GM23338 (cell line): ENCODE measurements around the gene CUEDC1. TPM values are rescaled to one million over a fixed set of nuclear protein-coding genes. Genes with fewer than 3 reads are reported as not detected.

ENCODE experiments used
- ATAC-seq: fragments of 200-7000 bp; cut with Tn5 transposase; 3 replicates; pipeline ENCODE4 v1.9.1; 2020
- DNase-seq: peaks from one replicate; pipeline ENCODE4 v3.0.0-alpha.2; 2015; ENCODE audit warnings: low spot score
- H2AFZ ChIP-seq: fragments of 200-600 bp; sonication (generic); 2 replicates; pipeline ENCODE4 v1.8.0; 2016; ENCODE audit warnings: antibody characterized with exemption, mild to moderate bottlenecking, moderate library complexity
- H3F3A ChIP-seq: fragments of 200-600 bp; sonication (generic); replicated peaks from 2 replicates; pipeline ENCODE4 v1.8.0; 2017; ENCODE audit warnings: antibody characterized with exemption, mixed run types, low read depth
- H3K27ac ChIP-seq: fragments of 200-600 bp; sonication (generic); 2 replicates; pipeline ENCODE4 v1.6.1; 2016; ENCODE audit warnings: low read depth
- H3K27me3 ChIP-seq: fragments of 200-600 bp; sonication (generic); 2 replicates; pipeline ENCODE4 v1.8.0; 2016; ENCODE audit warnings: mild to moderate bottlenecking, mixed run types, moderate library complexity; ENCODE audit not compliant: insufficient read depth
- H3K36me3 ChIP-seq: fragments of 200-600 bp; sonication (generic); 2 replicates; pipeline ENCODE4 v1.8.0; 2016; ENCODE audit warnings: mild to moderate bottlenecking; ENCODE audit not compliant: insufficient read depth
- H3K4me1 ChIP-seq: fragments of 200-600 bp; sonication (generic); 2 replicates; pipeline ENCODE4 v1.8.0; 2016; ENCODE audit warnings: mild to moderate bottlenecking, moderate library complexity; ENCODE audit not compliant: insufficient read depth
- H3K4me2 ChIP-seq: fragments of 200-600 bp; sonication (generic); 2 replicates; pipeline ENCODE4 v1.7.1; 2017; ENCODE audit warnings: mixed run types
- H3K4me3 ChIP-seq: fragments of 200-600 bp; sonication (generic); 2 replicates; pipeline ENCODE4 v1.6.1; 2016; ENCODE audit warnings: mixed run types
- H3K79me2 ChIP-seq: fragments of 200-600 bp; sonication (generic); replicated peaks from 2 replicates; pipeline ENCODE4 v1.8.0; 2017; ENCODE audit warnings: mild to moderate bottlenecking; ENCODE audit not compliant: insufficient read depth
- H3K9me2 ChIP-seq: fragments of 200-600 bp; sonication (generic); 2 replicates; pipeline ENCODE4 v1.8.0; 2017; ENCODE audit not compliant: insufficient read depth
- H4K20me1 ChIP-seq: fragments of 200-600 bp; sonication (generic); replicated peaks from 2 replicates; pipeline ENCODE4 v1.8.0; 2017; ENCODE audit warnings: mild to moderate bottlenecking; ENCODE audit not compliant: insufficient read depth
- H3K27ac Mint-ChIP-seq: 2 replicates; pipeline ENCODE4 v1.8.0; 2020; ENCODE audit warnings: inconsistent platforms, mild to moderate bottlenecking, moderate library complexity, mixed read lengths
- H3K27me3 Mint-ChIP-seq: 3 replicates; pipeline ENCODE4 v1.8.0; 2022; ENCODE audit warnings: low read depth, mild to moderate bottlenecking, moderate library complexity, mixed read lengths, inconsistent platforms; ENCODE audit not compliant: insufficient read depth, poor library complexity
- H3K36me3 Mint-ChIP-seq: 3 replicates; pipeline ENCODE4 v1.8.0; 2021; ENCODE audit warnings: low read depth, mild to moderate bottlenecking, inconsistent platforms, moderate library complexity, mixed read lengths
- H3K4me1 Mint-ChIP-seq: 3 replicates; pipeline ENCODE4 v1.8.0; 2020; ENCODE audit warnings: mild to moderate bottlenecking, inconsistent platforms, mixed read lengths
- H3K4me3 Mint-ChIP-seq: 3 replicates; pipeline ENCODE4 v1.8.0; 2021; ENCODE audit warnings: moderate library complexity, mild to moderate bottlenecking, inconsistent platforms, mixed read lengths
- H3K9me3 Mint-ChIP-seq: 3 replicates; pipeline ENCODE4 v1.8.0; 2020; ENCODE audit warnings: moderate library complexity, mild to moderate bottlenecking, inconsistent platforms, mixed read lengths
- CTCF ChIP-seq, 2 experiments: fragments of 200-600 bp in 1 of 2; sonication (generic) in 1 of 2; conservative IDR thresholded peaks; 2 replicates each; pipeline versions ENCODE4 v1.5.1 to v1.6.1; 2016 to 2017; ENCODE audit warnings: antibody characterized with exemption in 2 of 2, low read depth in 2 of 2, mild to moderate bottlenecking in 2 of 2, moderate library complexity in 1 of 2
- ETS1 ChIP-seq: IDR thresholded peaks from 2 replicates; pipeline ENCODE4 v1.6.1; 2016; ENCODE audit warnings: antibody characterized with exemption
- EZH2 ChIP-seq: fragments of 200-600 bp; sonication (generic); IDR thresholded peaks from one replicate; pipeline ENCODE4 v1.8.0; 2017; ENCODE audit warnings: antibody characterized with exemption, mild to moderate bottlenecking, low read depth; ENCODE audit not compliant: unreplicated experiment
- EZH2phosphoT487 ChIP-seq: fragments of 200-600 bp; sonication (generic); IDR thresholded peaks from one replicate; pipeline ENCODE4 v1.8.1; 2018; ENCODE audit warnings: antibody characterized with exemption; ENCODE audit not compliant: unreplicated experiment
- NANOG ChIP-seq: IDR thresholded peaks from 2 replicates; pipeline ENCODE4 v1.6.1; 2016; ENCODE audit warnings: antibody characterized with exemption, borderline replicate concordance
- POLR2AphosphoS5 ChIP-seq: IDR thresholded peaks from 2 replicates; pipeline ENCODE4 v1.6.1; 2016; ENCODE audit warnings: antibody characterized with exemption, low read depth
- REST ChIP-seq: IDR thresholded peaks from one replicate; pipeline ENCODE4 v1.6.1; 2018; ENCODE audit warnings: antibody characterized with exemption; ENCODE audit not compliant: unreplicated experiment
- STAT1 ChIP-seq: IDR thresholded peaks from one replicate; pipeline ENCODE4 v1.6.1; 2016; ENCODE audit warnings: antibody characterized with exemption; ENCODE audit not compliant: unreplicated experiment
- ZNF114 ChIP-seq: fragments of 250-450 bp; sonication (Bioruptor Pico); IDR thresholded peaks from 2 replicates; pipeline ENCODE4 v1.5.0; 2020; ENCODE audit warnings: mild to moderate bottlenecking, moderate library complexity
- ZNF331 ChIP-seq: fragments of 250-450 bp; sonication (Bioruptor Pico); IDR thresholded peaks from 2 replicates; pipeline ENCODE4 v1.5.0; 2020; ENCODE audit warnings: low read depth, mild to moderate bottlenecking, moderate library complexity
- polyA plus RNA-seq: library from polyadenylated mRNA; unstranded; fragments of >200 nt; fragmentation: Nextera tagmentation; extraction: Ambion mirVana; gene quantifications from 2 replicates; pipeline ENCODE4 v1.2.1, GENCODE V29; 2016
- total RNA-seq: library from RNA; depleted of rRNA; stranded (reverse); fragments of >200 nt; shearing (Covaris generic); gene quantifications from 2 replicates; pipeline ENCODE4 v1.2.3, GENCODE V29; 2014

The CUEDC1 gene
- total and polyA plus RNA-seq, 2 experiments from 2014 or later = 3.0 to 7.7 TPM

- Histone ChIP-seq H3F3A (no peaks in the 10 kb centered on the region), H3K4me2 (peak overlapping the region; percentile 55; the same call in 1 of the 2 replicates), H3K9me2 (no peaks in the 10 kb centered on the region), H3K36me3 (no peaks in the 10 kb centered on the region), H3K27ac (0 out of 2 replicates have a peak overlapping the region, but pooled peaks have one; percentile 5), H3K79me2 (no peaks in the 10 kb centered on the region), H3K4me1 (peaks cover 15% of the 10 kb centered on the region), H4K20me1 (no peaks in the 10 kb centered on the region), H3K4me3 (no peak overlapping the region), H2AFZ (no peak overlapping the region), H3K27me3 (no peaks in the 10 kb centered on the region)
- Mint-ChIP-seq H3K27ac (no peak overlapping the region), H3K27me3 (peaks cover 19% of the 10 kb centered on the region), H3K4me3 (no peak overlapping the region; the same call in 2 of the 3 replicates), H3K4me1 (peaks cover 45% of the 10 kb centered on the region), H3K9me3 (no peaks in the 10 kb centered on the region), H3K36me3 (no peaks in the 10 kb centered on the region)
- ATAC-seq = no peak
- TF ChIP-seq CTCF (conservative IDR thresholded peaks at IDR 0.05; ENCODE audit: low read depth in 2 of 2) = no peak
- TF ChIP-seq STAT1 = no peak
- no peak for TF ChIP-seq ZNF331 (CRISPR knock-in tag)
- TF ChIP-seq ZNF114 = no peak
- no peak for TF ChIP-seq POLR2AphosphoS5
- no peak for TF ChIP-seq EZH2
- no peak for TF ChIP-seq NANOG
- TF ChIP-seq REST = no peak
- TF ChIP-seq ETS1 = no peak
- TF ChIP-seq EZH2phosphoT487 = no peak
- no peak for DNase-seq
Observed at GRCh38 chr17:57926723-57927047, 28.5 kb downstream of the CUEDC1 start.
